ENCODE results near the gene SHC1.

Gene SHC1, protein sequence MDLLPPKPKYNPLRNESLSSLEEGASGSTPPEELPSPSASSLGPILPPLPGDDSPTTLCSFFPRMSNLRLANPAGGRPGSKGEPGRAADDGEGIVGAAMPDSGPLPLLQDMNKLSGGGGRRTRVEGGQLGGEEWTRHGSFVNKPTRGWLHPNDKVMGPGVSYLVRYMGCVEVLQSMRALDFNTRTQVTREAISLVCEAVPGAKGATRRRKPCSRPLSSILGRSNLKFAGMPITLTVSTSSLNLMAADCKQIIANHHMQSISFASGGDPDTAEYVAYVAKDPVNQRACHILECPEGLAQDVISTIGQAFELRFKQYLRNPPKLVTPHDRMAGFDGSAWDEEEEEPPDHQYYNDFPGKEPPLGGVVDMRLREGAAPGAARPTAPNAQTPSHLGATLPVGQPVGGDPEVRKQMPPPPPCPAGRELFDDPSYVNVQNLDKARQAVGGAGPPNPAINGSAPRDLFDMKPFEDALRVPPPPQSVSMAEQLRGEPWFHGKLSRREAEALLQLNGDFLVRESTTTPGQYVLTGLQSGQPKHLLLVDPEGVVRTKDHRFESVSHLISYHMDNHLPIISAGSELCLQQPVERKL

DNA sequence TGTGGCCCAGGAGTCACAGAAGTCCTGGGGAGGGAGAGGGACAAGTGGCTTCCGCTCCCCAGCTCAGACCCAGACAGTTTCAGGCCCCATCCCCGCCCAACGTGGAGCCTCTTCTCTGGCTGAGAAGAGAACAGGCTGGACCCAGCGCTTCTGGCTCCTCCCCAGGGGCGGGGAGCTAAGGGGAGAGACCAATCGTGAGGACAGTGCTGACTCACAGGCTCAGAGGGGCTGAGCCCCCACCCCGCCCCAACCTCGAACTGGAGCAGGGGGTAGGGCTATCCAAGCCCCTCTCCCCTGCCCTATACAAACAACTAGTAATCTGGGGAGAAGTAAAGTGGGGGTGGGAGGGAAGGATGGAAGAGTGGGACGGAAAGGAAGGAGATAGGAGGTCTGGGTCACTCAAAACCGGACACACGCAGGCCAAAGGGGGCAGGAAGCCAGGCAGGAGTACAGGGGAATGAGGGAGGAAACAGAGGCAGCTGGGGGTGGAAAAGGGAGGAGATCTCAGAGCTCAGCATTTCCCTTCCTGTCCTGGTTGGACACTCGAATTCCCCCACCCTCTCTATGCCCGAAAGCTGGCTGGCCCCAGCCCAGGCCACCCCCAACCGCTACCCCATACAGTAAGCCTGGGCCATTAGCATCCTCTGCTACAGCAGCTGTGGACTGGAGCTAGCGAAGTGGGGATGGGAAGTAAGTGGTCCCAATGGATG, at the start of gene SHC1:
TSS of gene SHC1 (minus strand) at position 117 of the 710 bp plus-strand sequence. CDS start 221 bp downstream, outside the sequence.
- DNase-seq (ENCODE audit: low read depth in 2 of 2), result no peak

DNA sequence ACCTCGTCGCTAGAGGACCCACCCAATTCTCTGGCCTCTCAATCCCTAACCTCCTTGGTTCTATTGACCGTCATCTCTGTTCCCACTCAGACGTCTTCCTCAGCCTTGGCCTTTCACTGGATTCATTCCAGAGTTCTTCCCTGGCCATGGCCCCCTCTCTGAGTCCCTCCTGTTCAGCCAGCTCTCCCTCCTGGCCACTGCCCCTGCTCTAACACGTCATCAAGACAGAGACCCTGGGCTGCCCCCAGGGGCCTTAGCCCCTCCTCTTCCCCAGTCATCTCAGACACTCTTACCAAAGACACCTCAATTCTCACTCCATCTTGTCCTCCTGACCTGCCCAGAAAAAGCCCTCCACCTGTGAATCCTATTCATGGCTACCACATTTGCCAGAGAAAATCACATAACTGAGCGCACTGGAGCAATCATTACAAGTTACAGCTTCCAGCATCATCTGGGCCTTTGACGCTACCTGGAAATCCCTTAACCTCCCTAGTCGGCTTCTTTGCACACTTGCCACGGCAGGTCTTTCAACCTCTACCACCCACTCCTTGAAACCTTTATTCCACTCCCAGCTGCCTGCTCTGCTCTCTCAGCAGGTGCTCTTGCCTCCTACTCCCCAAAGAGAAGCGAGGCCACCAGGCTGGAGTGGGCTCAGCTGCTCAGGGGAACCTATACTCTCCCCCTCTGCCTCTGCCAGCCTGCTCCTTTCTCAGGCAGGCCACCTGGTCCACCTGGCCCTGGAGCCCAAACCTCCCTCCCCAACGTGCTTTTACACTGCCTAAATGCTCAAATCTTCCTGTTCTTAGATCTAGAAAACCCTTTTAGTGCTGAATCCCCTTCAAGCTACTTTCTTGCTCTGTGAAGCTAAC, 49.1 kb upstream of the SHC1 start:
- DNase-seq (ENCODE audit: low read depth in 2 of 2), result no peak

DNA sequence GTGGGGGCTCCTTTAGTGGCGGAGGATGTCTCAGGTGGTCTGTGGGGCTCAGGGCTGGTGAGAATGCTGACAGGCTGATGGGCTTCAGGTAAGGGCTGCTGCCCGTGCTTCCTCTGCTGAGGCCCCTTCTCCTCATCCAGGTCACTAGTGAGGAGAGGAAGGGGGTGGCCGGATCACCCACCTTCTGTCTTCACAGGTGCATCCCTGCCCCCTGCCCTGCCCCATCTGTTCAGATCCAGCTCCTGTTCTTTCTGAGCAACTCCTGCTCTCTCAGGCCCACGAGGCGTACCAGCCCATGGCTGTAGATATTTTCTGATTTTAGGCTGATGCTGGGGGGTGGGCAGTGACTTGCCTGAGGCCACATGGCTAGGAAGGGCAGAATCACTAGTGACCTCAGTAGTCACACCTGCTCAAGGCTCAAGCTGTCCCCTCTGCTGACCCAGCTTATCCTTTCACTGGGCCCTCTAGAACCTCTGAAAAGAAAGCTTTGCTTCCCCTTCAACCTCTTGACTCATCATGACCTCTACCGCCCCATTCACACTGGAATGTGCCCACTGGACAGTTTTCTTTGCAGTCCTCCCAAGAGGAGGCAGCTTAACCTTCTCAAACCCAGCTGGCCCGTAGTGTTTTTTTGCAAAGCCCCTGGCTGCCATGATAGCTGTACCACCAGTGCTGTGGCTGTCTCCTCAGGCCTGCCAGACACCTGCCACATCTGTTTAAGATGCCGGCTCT, 48.2 kb upstream of the SHC1 start:
- DNase-seq (ENCODE audit: low read depth in 2 of 2), result no peak

DNA sequence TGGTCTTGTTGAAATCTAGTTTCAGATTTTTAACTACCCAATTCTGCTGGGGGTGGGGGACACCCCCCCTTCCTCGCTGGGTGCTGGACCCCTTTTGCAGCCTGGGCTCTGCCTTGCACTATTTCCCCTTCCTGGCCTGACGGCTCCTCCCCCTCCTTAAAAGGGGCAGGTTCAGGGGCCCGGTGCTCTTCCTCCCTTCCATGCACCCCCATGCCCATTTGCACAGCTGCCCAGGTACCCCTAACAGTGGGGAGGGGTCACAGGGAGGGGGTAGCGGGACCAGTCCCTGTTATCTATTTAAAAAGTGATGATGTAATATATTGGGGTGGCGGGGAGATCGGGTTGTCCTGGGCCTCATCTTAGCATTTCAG, 47.4 kb upstream of the SHC1 start:
- DNase-seq (ENCODE audit: low read depth in 2 of 2), result no peak

DNA sequence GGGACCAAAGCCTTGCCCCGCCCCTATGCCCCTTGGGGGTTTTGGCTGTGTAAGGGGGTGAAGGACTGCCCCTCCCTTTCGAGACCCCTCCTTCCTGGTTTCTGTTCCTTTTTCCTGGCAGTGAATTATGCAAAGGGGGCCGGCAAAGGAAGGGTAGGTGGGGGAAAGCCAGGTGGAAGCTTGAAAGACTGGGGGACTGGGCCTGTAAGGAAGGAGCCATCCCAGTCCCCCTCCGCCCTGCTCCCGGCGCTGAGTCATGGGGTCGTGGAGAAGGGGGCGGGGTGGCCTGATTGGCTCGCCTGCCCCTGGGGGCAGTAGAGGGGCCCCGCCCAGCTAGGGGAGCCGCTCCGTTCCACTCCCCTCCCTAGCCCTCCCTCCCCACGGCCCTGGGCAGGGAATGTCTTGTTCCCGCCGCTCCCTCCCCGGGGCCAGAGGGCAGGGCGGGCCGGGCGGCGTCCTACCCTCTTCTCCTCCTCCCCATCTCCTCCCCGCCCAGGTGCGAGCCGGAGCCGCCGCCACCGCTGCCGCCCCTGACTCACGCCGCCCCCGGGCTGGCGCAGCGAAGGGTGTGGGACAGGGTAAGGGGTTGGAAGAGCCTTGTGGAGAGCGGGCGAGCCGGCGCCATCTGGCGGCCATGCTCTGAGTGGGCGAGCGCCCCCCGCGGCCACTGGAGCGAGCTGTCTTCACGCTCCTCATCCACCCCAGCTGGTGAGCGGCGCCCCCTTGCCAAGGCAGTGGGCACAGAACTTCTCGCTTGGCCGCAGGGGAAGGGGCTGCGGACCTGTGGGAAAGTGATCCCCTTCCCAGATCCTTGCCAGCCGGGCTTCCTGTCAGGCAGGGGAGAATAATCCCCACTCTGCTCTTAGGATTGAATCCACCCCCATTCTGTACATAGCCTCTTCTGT, 46.7 kb upstream of the SHC1 start:
- DNase-seq (ENCODE audit: low read depth in 2 of 2), result peak; percentile 84 to 90

DNA sequence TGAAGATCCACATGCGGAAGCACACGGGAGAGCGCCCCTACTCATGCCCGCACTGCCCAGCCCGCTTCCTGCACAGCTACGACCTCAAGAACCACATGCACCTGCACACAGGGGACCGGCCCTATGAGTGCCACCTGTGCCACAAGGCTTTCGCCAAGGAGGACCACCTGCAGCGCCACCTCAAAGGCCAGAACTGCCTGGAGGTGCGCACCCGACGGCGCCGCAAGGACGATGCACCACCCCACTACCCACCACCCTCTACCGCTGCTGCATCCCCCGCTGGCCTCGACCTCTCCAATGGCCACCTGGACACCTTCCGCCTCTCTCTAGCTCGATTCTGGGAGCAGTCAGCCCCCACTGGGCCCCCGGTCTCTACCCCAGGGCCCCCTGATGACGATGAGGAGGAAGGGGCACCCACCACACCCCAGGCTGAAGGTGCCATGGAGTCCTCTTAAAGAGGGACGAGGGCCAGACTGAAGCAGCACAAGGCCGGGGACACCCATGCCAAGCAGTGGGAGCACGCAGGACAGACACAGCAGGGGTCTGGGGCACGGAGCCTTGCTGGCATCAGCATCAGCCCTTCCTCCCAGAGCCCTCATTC, 45.8 kb upstream of the SHC1 start:
- DNase-seq (ENCODE audit: low read depth in 2 of 2), result no peak

DNA sequence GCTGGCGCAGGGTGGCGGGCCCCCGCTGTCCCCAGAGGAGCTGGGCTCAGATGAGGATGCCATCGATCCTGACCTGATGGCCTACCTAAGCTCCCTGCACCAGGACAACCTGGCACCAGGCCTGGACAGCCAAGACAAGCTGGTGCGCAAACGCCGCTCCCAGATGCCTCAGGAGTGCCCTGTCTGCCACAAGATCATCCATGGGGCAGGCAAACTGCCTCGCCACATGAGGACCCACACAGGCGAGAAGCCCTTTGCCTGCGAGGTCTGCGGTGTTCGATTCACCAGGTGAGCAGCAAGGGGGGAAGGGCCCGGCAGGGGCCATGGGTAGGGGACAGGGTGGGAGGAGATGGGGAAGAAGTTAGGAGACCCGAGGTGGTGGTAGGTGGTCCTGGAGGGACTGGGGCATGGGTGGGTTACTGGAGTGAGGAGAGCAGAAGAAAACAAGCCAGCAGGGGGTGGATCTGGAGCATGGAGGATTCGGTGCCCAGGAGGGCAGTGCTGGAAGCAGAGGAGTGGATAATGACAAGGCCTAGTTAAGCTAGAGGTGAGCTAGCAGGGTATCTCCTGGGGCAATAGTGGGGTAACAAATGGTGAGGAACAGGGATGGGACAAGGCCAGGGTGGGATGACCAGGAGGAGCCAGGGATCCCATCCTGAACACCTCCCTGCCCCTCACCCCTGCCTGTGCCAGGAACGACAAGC, 45.1 kb upstream of the SHC1 start:
- DNase-seq (ENCODE audit: low read depth in 2 of 2), result no peak

DNA sequence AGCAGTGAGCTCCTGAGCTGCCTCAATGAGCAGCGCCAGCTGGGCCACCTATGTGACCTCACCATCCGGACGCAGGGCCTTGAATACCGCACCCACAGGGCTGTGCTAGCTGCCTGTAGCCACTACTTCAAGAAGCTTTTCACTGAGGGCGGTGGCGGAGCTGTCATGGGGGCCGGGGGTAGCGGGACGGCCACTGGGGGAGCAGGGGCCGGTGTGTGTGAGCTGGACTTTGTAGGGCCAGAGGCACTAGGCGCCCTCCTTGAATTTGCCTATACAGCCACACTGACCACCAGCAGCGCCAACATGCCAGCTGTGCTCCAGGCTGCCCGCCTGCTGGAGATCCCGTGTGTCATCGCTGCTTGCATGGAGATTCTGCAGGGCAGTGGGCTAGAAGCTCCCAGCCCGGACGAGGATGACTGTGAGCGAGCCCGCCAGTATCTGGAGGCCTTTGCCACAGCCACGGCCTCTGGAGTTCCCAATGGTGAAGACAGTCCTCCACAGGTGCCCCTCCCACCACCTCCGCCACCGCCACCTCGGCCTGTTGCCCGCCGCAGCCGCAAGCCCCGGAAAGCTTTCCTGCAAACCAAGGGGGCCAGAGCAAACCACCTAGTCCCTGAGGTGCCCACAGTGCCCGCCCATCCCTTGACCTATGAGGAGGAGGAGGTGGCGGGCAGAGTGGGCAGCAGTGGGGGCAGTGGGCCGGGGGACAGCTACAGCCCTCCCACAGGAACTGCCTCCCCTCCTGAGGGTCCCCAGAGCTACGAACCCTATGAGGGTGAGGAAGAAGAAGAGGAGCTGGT, 44.4 kb upstream of the SHC1 start:
- DNase-seq (ENCODE audit: low read depth in 2 of 2), result no peak

DNA sequence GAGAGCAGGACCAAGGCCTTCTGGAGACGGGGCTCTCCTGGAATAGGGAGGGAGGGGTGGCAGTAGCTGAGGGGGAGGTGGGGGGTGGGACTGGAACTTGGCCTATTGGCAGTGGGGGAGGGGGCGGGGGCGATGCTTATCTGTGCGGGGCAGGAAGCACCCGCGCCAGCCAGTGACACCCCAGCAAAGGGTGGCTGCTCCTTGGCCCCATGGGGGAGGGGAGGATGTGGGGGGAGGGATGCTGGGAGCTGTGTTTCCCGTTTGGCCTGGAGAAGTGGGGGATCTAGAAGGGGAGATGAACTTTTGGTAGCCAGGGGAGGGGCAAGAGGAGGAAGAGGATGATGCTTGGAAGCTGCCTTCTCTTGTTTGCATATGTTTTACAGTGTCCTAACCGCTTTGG, 43.1 kb upstream of the SHC1 start:
- no peak for DNase-seq (ENCODE audit: low read depth in 2 of 2)

DNA sequence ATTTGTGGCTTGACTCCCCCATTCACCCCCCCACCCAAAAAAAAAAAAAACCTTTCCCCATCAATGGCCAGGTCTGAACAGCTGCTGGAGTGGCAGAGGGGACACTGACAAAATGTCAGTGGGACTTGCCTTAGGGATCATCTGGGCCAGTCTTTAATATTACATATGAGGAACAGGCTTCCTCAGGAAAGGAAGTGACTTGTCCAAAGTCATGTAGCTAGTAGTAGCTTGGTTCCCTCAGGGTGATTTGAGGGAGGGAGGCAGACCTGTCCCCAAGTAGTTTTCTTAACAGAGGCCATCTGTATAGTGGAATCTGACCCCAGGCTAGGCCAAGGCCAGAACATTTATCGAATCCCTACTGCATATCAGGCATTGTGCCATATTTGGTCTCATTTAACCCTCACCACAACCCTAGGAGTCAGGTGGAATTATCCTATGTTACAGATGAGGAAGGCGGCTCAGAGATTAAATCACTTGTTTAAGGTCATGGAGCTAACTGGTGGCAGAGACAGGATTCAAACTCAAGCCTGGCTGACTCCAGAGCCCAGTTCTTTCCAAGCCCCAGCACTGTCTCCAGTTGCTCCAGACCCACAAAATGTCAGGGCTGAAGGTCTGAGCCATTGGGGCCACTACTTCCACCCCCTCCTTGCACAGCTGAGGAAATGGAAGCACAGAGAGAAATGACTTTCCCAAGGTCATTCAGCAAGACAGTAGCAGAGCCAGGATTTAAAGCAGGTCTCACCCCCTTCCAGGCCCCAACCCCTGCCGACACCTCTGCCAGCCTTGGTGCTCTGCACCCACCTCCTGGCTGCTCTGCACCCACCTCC, 42.4 kb upstream of the SHC1 start:
- no peak for DNase-seq (ENCODE audit: low read depth in 2 of 2)

DNA sequence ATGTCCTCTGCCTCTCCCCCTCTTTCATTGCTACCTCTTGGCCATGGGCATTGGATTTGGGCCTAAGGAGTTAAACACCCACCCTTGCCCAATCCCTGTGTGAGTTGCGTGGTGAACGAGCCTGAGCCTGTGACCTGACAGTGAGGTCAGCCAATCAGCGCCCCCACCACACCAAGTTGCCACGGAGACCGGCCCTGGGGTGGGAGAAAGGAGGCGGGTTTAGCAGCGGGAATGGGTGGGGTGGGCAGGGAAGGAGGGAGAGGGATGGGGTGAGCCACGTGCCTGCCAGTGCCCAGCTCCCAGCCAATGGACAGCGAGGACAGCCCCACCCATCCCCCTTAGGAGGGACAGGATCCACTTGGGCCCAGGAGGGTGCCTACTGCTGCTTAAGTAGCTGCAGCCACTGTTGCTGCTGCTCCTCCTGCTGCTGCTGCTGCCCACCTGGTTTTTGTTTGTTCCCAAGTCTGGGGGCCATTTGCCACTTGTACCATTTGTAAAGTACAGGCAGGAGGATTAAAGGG, 41.5 kb upstream of the SHC1 start:
- no peak for DNase-seq (ENCODE audit: low read depth in 2 of 2)

DNA sequence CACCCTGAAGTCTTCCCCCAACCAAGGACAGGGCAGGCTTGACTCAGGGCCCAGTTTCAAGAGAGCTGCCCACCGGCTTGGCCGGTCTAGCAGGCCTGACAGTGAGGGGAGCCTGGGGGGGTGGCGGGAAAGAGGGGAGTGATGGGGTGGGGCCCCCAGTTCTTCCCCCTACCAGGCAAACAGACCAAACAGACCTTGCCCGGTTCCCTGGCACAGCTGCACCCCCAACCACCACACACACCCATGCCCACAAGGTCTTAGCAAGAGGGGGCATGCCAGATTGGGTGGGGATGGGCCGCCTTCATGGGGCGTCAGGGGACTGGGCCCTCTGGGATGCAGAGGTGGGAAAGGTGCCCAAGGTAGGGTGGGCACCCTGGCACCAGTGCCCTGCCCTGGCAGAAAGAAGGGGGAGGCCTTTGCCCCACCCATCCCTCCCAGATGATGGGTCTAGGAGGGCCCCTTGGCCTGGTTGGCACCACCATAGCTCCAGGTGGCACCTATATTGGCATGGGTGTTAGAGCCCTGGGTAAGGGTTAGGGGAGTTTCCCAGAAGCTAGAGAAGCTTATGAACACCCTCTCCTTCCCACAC, 41.0 kb upstream of the SHC1 start:
- no peak for DNase-seq (ENCODE audit: low read depth in 2 of 2)

DNA sequence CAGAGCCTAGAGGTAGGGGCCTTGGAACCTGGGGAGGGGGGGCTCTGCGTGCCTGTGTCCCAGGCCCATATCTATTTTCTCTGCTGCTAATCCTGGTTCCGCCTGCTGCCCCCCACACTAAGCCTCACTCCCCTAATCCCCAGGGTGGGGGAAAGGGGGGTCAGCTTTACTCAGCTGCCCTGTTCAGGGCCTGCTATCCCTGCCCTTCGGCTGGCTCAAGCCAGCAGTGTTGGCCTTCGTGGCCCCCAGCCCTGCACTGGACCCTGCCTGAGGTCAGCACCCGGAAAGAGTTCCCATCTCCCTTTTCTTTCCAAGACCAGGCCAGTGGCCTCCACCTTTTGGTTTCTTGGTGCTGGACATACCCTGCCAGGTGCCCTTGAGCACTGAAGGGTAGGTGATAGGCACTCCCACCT, 40.5 kb upstream of the SHC1 start:
- DNase-seq (ENCODE audit: low read depth in 2 of 2), result no peak

DNA sequence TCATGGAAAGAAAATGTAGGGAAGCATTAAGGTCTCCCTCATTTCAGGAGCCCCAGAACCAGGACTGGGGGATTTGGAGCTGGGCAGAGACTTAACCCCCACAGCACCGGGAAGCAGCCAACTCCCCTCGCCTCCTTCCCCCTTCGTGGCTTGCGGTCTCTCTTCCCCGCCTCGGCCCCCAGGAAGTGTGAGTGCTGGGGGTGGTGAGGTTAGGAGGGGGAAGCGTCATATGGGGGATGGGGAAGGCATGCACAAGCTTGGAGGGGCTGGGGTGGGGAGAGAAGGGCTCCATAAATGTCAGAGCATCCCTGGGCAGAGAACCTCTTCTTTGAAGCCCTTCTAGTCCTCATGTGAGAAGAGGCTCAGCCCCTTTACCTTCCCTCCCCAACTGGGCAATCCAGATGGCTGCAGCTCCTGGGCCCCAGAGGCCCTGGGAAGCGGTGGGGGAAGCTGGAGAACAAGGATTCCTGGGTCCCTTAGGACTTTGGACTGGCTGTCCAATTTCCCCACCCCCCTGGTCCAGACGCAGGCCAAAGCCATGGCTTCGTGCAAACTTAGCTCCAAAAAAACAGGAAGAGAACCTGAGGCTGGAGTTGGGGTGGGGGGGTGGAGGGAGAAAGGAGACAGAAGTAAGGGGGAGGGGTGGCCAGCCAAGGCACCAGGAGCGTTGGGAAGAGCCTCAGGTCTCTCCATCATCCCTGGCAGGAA, 39.8 kb upstream of the SHC1 start:
- DNase-seq (ENCODE audit: low read depth in 2 of 2), result no peak

DNA sequence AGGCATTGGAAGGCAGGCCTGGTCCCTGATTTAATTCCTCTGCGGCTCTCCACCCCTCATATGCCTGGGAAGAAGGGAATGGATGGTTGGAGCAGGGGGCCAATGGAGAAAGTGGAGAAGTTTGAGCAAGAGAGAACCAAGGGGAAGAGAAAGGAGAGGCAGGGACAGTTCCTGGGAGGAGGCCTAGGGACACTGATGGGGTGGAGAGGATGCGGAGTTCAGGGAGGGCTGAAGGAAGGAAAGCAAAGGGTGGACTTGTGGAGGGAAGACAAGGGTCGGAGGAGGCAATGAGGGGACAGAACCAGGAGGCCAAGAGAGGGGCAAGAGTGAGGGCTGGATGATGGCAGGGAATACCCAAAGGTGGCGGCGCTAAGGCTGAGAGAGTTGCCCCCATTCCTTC, 39.2 kb upstream of the SHC1 start:
- DNase-seq (ENCODE audit: low read depth in 2 of 2), result no peak

DNA sequence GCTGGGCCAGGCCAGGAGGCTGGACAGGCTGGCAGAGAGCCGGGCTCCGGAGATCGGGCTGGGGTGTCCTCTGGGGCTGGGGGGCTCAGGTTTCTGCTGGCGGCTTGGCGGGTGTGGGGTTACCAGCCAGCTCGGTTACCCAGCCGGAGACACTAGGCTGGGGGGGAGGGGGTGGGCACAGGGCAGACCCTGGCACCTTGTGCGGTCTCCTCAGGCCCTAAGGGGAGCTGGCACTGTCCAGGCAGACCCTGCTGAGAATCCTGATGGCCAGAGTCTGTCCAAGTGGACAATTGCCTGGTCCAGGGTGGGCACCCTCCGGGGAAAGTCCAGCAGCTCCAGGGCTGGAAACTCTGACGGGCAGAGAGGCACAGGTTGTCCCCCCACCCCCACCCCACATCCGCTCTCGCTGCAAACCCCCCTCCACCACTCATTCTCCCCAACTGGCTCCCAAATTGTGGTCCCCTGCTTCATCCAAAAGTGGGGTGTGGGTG, 38.7 kb upstream of the SHC1 start:
- no peak for DNase-seq (ENCODE audit: low read depth in 2 of 2)

All from stimulated activated CD8-positive, alpha-beta memory T cell treated with anti-CD3 and anti-CD28 coated beads, Interleukin-15, amount 100 ng/mL, for 48 hours (primary cell).